Activated T-cell treated with anti-CD3 and anti-CD28 coated beads, Interleukin-2, amount 50 U/mL, for 72 hours (primary cell): Measurements from ENCODE around the gene PTP4A2. TPM values are rescaled to one million over a fixed set of nuclear protein-coding genes. Genes with fewer than 3 reads are reported as not detected.

ENCODE experiments used
- ATAC-seq, 2 donors: fragments of 150-1000 bp; cut with Tn5 transposase; replicated peaks in 1 of 2; 2 replicates each; pipeline ENCODE4 v1.10.0; 2021; ENCODE audit warnings: moderate library complexity in 2 of 2, mild to moderate bottlenecking in 1 of 2
- DNase-seq, 2 donors: peaks; one replicate each; pipeline ENCODE4 v3.0.0; 2021 to 2022; ENCODE audit warnings: mixed read lengths in 1 of 2
- H3K27ac Mint-ChIP-seq: one replicate; pipeline ENCODE4 v1.8.0; 2022; ENCODE audit warnings: mild to moderate bottlenecking, moderate library complexity, mixed read lengths
- H3K27me3 Mint-ChIP-seq: one replicate; pipeline ENCODE4 v1.8.0; 2022; ENCODE audit warnings: low read depth, mixed read lengths
- H3K36me3 Mint-ChIP-seq, 2 donors: one replicate each; pipeline ENCODE4 v1.8.0; 2022; ENCODE audit warnings: mixed read lengths in 2 of 2, mild to moderate bottlenecking in 1 of 2; ENCODE audit not compliant: insufficient read depth in 2 of 2
- H3K4me1 Mint-ChIP-seq: one replicate; pipeline ENCODE4 v1.8.0; 2022; ENCODE audit warnings: low read depth, mixed read lengths
- H3K4me3 Mint-ChIP-seq, 2 donors: one replicate each; pipeline ENCODE4 v1.8.0; 2022; ENCODE audit warnings: mild to moderate bottlenecking in 2 of 2, mixed read lengths in 2 of 2, moderate library complexity in 2 of 2
- H3K9me3 Mint-ChIP-seq, 2 donors: one replicate each; pipeline ENCODE4 v1.8.0; 2022; ENCODE audit warnings: mixed read lengths in 2 of 2
- total RNA-seq, 2 donors: library from RNA; stranded (reverse); gene quantifications; one replicate each; pipeline ENCODE4 v1.2.3, GENCODE V29; 2022

PTP4A2 gene
- total RNA-seq, 2 donors from 2014 or later, result 437 to 541 TPM

GRCh38 chr1:31883357-31883942 lies 54.7 kb downstream of the PTP4A2 start:
- no peaks in the 10 kb centered on the region for H3K9me3 Mint-ChIP-seq
- ATAC-seq (no peak), DNase-seq (no peak)
- no peak overlapping the region for H3K27ac Mint-ChIP-seq
- no peak overlapping the region for H3K4me3 Mint-ChIP-seq
- H3K4me1 Mint-ChIP-seq, result peaks cover 18% of the 10 kb centered on the region
- H3K36me3 Mint-ChIP-seq, result no peaks in the 10 kb centered on the region
- no peaks in the 10 kb centered on the region for H3K27me3 Mint-ChIP-seq

GRCh38 chr1:31881688-31882000 lies 56.5 kb downstream of the PTP4A2 start:
- Mint-ChIP-seq H3K27ac (no peak overlapping the region), H3K36me3 (no peaks in the 10 kb centered on the region), H3K27me3 (no peaks in the 10 kb centered on the region), H3K9me3 (no peaks in the 10 kb centered on the region), H3K4me3 (no peak overlapping the region), H3K4me1 (peaks cover 7% of the 10 kb centered on the region)
- ATAC-seq (no peak), DNase-seq (no peak)

- Mint-ChIP-seq H3K27me3 (no peaks in the 10 kb centered on the region), H3K9me3 (no peaks in the 10 kb centered on the region), H3K4me3 (no peak overlapping the region), H3K27ac (no peak overlapping the region), H3K4me1 (peaks cover 6% of the 10 kb centered on the region), H3K36me3 (no peaks in the 10 kb centered on the region)
- no peak for ATAC-seq
- DNase-seq, result no peak
Observed at GRCh38 chr1:31880957-31881687, 57.0 kb downstream of the PTP4A2 start.

- Mint-ChIP-seq H3K27ac (no peak overlapping the region), H3K4me3 (no peak overlapping the region), H3K27me3 (no peaks in the 10 kb centered on the region), H3K9me3 (no peaks in the 10 kb centered on the region), H3K4me1 (peaks cover 6% of the 10 kb centered on the region), H3K36me3 (no peaks in the 10 kb centered on the region)
- no peak for ATAC-seq
- no peak for DNase-seq
Observed at GRCh38 chr1:31879981-31880608, 58.1 kb downstream of the PTP4A2 start.

GRCh38 chr1:31878058-31878457 lies 60.1 kb downstream of the PTP4A2 start:
- no peak for DNase-seq
- Mint-ChIP-seq H3K9me3 (peaks cover 0 to under 1% of the 10 kb centered on the region in 2 donors), H3K27me3 (no peaks in the 10 kb centered on the region), H3K27ac (no peak overlapping the region), H3K4me3 (no peak overlapping the region), H3K4me1 (peaks cover 11% of the 10 kb centered on the region), H3K36me3 (peaks cover under 1% of the 10 kb centered on the region in 2 donors)
- no peak for ATAC-seq

- Mint-ChIP-seq H3K27ac (no peak overlapping the region), H3K36me3 (peaks cover 3 to 5% of the 10 kb centered on the region in 2 donors), H3K9me3 (peaks cover 0 to 3% of the 10 kb centered on the region in 2 donors), H3K4me3 (no peak overlapping the region), H3K27me3 (no peaks in the 10 kb centered on the region), H3K4me1 (peaks cover 16% of the 10 kb centered on the region)
- no peak for ATAC-seq
- no peak for DNase-seq
Observed at GRCh38 chr1:31877544-31877943, 60.6 kb downstream of the PTP4A2 start.

GRCh38 chr1:31875636-31876236 lies 62.4 kb downstream of the PTP4A2 start:
- Mint-ChIP-seq H3K27ac (no peak overlapping the region), H3K36me3 (peaks cover 3 to 5% of the 10 kb centered on the region in 2 donors), H3K4me3 (no peak overlapping the region), H3K4me1 (peaks cover 20% of the 10 kb centered on the region), H3K27me3 (no peaks in the 10 kb centered on the region), H3K9me3 (peaks cover 0 to 3% of the 10 kb centered on the region in 2 donors)
- no peak for DNase-seq
- no peak for ATAC-seq

GRCh38 chr1:31874942-31875341 lies 63.2 kb downstream of the PTP4A2 start:
- Mint-ChIP-seq H3K9me3 (peaks cover 0 to 3% of the 10 kb centered on the region in 2 donors), H3K4me3 (no peak overlapping the region), H3K27ac (no peak overlapping the region), H3K4me1 (peaks cover 15% of the 10 kb centered on the region), H3K36me3 (peaks cover 3 to 5% of the 10 kb centered on the region in 2 donors), H3K27me3 (no peaks in the 10 kb centered on the region)
- ATAC-seq (no peak), DNase-seq (no peak)

- H3K9me3 Mint-ChIP-seq, result peaks cover 0 to 3% of the 10 kb centered on the region in 2 donors
- peaks cover 21% of the 10 kb centered on the region for H3K4me1 Mint-ChIP-seq
- peak; percentile 60 to 62 for ATAC-seq
- peaks cover 3 to 5% of the 10 kb centered on the region in 2 donors for H3K36me3 Mint-ChIP-seq
- no peaks in the 10 kb centered on the region for H3K27me3 Mint-ChIP-seq
- peak overlapping the region; percentile 26 to 35 for H3K4me3 Mint-ChIP-seq
- DNase-seq, result no peak
- peak overlapping the region; percentile 16 for H3K27ac Mint-ChIP-seq
Observed at GRCh38 chr1:31872658-31873636, 65.2 kb downstream of the PTP4A2 start.

GRCh38 chr1:31871703-31872102 lies 66.5 kb downstream of the PTP4A2 start:
- peaks cover 3 to 5% of the 10 kb centered on the region in 2 donors for H3K36me3 Mint-ChIP-seq
- H3K27ac Mint-ChIP-seq, result no peak overlapping the region
- peaks cover 24% of the 10 kb centered on the region for H3K4me1 Mint-ChIP-seq
- no peak overlapping the region for H3K4me3 Mint-ChIP-seq
- ATAC-seq (no peak), DNase-seq (no peak)
- peaks cover 0 to 3% of the 10 kb centered on the region in 2 donors for H3K9me3 Mint-ChIP-seq
- no peaks in the 10 kb centered on the region for H3K27me3 Mint-ChIP-seq

- Mint-ChIP-seq H3K36me3 (peaks cover 3 to 5% of the 10 kb centered on the region in 2 donors), H3K9me3 (peaks cover 0 to 3% of the 10 kb centered on the region in 2 donors), H3K4me3 (no peak overlapping the region), H3K27me3 (no peaks in the 10 kb centered on the region), H3K4me1 (peaks cover 29% of the 10 kb centered on the region), H3K27ac (no peak overlapping the region)
- DNase-seq (no peak), ATAC-seq (no peak)
Observed at GRCh38 chr1:31870086-31870736, 68.0 kb downstream of the PTP4A2 start.

- H3K4me1 Mint-ChIP-seq, result peaks cover 29% of the 10 kb centered on the region
- no peak overlapping the region for H3K4me3 Mint-ChIP-seq
- H3K36me3 Mint-ChIP-seq, result peaks cover 3 to 5% of the 10 kb centered on the region in 2 donors
- ATAC-seq (peak in 1 of 2 donors; percentile 45), DNase-seq (no peak)
- H3K27ac Mint-ChIP-seq, result no peak overlapping the region
- H3K27me3 Mint-ChIP-seq, result no peaks in the 10 kb centered on the region
- H3K9me3 Mint-ChIP-seq, result peaks cover 0 to 3% of the 10 kb centered on the region in 2 donors
Observed at GRCh38 chr1:31869449-31869848, 68.7 kb downstream of the PTP4A2 start.
